Activated CD4-positive, alpha-beta T cell treated with anti-CD3 and anti-CD28 coated beads, Interleukin-2, amount 50 U/mL, for 48 hours (primary cell): Measurements from ENCODE around the gene LDLRAD3.
"Not testable (repeated sequence)": the region's sequence is repeated elsewhere in the genome, so short reads cannot be mapped to it uniquely, and the experiment has no call there.

Source experiments
- DNase-seq, 2 experiments: peaks; one replicate each; pipeline ENCODE4 v3.0.0-alpha.2; 2020

The LDLRAD3 gene

DNA sequence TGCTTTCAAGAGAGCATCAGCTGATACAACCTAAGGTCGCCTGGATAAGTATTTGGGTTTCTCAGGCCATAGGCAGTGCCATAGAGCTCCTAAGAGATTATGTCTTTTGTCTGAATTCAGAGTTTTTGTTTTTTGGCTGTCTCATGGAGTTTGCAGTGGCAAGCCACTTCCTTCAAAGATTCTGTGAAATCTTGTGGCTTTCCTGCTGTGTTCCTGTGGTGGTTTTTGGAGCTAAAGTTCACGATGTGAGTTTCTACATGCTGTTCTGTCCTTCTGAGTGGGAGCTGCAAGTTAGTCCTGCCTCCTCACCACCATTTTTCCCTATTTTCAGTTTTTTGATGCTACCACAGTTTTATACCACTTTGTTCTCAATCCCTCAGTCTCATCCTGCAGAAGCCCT, 234.0 kb downstream of the LDLRAD3 start:
- no peak for DNase-seq

DNA sequence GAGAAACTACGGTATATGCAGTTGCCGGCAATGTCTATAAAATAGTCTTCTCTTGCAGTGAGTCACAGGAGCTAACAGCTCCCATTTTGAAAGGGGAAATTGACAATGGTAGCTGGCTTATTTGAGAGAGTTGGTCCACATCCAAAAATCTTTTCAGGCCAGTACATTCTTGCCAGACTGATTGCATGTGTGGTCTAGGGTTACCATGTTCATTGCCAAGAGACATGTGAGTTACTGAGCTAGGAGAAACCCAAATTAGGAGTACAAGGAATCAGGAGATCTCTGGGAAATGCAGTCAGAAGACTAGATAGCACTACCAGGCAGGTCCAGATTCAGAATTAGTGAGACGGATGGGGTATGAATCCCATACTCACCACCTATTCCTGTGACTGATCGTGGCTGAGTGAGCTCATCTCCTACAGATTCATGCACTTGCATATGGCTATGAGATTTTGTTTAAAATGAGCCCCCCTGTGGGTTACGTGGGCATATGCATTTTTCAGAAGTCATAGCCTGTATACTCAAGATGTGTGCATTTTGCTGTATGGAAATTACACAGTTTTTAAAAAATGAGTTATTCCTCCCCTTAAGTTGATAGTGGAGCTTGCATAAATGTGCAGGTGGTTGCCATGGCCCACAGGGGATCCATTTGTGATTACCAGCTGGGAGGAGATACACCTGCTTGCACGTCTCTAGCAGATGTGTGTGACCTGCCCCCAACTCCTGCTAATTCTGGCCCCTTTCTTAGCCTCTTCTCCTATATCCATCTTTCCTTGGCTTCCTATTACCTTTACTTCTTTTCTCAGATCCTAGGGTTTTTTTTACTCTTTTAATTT, 242.7 kb downstream of the LDLRAD3 start:
- DNase-seq = no peak

DNA sequence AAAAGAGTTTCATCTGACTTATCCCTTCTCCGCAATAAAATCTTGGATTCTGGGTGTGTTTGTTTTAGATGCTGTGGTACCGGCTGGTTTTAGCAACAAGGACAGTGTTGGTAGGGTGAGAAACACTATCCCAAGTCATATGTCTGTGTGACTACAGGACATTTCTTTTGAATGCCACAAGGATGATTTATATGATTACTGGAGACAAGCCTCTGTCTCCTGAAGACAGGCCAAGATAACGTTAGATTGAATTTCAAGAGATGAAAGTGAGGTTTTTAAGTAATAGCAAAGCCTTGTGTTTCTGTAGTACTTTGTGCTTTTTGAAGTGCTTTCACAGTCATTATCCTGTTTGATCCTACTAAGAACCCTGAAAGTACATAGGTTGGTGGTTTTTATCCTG, 243.8 kb downstream of the LDLRAD3 start:
- DNase-seq = no peak

DNA sequence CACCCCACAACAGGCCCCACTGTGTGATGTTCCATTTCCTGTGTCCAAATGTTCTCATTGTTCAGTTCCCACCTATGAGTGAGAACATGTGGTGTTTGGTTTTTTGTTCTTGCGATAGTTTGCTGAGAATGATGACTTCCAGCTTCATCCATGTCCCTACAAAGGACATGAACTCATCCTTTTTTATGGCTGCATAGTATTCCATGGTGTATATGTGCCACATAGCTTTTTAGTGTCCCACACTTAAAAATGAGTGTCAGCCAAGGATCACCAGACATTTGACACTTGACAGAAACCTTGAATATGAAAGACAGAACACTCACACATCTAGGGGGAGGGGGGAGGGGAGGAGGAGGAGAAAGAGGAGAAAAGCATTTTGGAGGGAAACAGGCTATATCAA, 245.9 kb downstream of the LDLRAD3 start:
- DNase-seq = not testable (repeated sequence)

DNA sequence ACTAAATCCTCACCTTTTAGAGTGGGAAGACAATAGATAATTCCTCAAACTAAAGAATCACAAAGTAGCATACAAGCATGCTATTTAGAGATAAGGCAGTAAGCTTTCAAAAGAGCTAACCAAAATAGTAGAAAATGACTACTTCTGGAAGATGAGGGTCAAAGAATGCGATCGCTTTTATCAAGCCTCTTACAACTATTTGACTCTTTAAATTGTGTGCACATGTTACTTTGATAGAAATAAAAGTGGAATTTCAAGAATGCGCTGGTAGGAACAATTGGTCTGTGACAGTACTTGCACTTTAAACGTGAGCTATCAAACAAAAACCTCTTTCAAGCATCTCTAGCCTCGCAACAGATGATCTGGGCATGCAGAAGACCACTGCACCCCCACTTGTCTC, 248.1 kb downstream of the LDLRAD3 start:
- no peak for DNase-seq

DNA sequence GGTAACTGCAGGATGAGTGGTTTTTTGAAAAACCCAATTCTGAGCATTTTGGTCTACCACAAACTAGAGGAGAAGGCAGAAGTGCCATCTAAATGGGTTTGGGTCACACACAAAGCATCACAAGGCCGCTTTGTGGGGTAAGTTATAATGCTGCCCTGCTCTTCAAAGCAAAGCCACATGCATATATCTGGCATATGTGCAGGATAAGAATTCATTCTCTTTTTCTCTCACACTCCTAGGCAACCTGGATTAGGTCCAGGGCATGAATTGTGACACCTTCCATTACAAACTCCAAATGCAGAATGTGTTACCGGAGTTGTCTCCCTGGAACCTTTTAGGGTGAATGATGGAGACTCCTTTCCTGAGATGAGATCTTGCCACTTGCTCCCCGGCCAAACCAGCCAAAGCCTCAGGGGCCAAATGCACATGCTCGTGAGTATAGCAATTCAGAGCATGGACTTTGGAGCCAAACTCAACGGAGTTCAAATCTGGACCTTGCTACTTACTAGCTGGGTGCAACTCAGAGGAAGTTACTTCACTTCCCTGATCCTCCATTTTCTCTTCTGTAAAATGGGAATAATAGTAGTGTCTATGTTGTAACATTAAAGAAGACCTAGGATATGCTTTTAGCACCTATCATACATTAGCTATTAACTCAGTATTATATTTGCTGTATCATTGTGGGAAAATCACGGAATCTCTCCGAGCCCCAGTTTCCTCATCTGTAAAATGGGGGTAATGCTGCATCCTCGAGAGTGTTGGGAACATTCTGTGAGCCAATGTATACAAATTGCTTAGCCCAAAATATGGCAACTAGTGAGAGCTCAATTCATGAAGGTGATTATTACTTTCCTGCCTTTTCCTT, 248.8 kb downstream of the LDLRAD3 start:
- DNase-seq = no peak

DNA sequence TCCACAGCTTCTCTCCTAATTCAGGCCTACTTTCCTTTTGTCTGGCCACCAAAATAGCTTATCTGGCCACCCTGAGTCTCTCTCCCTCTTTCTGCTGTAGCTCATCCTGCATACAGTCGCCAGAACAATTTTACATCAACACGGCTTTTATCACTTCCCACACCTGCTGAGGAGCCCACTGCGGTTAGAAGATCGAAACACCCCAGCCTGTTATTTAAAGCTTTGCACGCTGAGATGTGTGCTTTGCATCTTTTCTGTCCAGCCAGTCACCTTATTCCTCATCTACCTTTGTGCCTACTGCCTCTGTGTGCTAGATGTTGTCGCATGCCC, 249.4 kb downstream of the LDLRAD3 start:
- no peak for DNase-seq

DNA sequence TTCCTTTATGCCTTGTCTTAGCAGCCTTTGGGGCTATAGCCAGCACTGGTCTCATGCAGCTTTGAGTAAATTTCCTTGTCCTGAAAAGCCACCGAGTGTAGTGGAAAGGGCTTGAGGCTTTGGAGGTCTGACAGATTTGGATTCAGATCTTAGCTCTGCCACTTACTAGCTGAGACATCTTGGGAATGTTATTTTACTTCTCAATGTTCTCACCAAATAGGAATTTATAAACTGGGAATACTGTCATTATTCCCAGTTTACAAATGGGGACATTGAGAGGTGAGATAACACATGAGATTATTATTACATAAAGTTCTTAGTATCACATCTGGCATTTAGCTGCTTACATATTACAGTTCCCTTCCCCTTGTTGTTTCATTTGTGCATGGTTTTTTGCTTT, 249.9 kb downstream of the LDLRAD3 start:
- no peak for DNase-seq

DNA sequence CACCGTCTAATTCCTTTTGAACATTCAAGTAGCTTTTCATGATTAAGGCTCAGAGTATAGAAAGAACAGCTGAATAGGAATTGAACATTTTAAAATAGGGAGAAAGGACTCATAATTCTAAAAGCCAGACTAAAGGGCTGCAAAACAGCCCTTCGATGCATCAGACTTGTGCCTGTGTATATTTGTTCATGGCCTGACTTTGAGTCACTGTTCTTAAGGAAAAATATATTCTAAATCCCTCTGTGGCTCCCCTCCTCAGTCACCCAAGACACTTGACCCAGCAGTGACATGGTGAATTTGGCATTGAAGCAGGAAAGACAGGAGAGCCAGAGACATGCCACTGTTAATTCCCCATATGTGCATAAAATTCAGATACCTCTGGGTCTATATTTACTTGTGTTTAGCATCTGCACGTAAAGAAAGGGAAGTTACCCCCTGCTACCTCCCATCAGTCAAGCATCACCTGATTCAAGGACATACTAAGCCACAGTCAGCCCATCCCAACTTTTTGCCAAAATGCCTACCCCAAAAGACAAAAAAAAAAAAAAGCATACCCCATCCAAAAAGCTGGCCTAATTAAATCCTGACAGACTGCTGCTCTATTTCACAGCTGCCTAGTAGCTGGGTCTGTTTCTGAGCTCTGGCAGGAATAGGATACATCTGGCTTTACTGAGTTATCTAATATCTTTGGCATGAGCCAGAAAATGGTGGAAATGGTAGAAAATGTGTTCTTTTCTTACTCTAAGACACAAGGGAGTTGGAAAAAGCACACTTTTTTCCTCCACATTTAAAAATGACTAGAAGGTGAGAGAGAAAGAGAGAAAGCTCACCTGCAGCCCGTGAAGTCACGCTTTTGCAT, 251.9 kb downstream of the LDLRAD3 start:
- DNase-seq = no peak

DNA sequence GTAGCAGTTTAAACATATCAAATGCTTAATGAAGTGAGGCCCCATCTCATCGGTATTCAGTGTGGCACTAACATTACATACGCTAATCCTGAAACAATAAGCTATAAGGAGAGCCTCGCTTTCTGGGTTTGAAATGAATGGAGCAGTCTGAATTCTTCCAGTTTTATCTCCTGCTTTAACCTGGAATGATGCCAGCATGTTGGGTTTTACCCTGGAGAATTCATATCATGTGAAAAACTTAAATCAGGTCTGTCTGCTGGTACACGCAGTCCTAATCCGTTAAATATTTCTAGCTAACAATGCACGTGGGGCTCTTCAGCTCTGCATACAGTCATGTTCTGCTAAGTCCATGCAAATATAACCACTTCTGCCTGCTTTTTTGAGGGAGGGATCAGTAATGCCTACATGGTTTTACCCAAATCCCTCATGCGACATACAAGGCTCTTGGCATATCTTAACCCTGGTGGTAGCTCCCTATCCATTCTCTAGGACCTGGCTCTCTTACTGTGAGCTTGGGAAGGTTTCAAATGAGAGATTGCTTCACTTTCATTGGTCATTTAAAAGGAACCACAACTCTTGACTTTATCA, 252.6 kb downstream of the LDLRAD3 start:
- DNase-seq = no peak

DNA sequence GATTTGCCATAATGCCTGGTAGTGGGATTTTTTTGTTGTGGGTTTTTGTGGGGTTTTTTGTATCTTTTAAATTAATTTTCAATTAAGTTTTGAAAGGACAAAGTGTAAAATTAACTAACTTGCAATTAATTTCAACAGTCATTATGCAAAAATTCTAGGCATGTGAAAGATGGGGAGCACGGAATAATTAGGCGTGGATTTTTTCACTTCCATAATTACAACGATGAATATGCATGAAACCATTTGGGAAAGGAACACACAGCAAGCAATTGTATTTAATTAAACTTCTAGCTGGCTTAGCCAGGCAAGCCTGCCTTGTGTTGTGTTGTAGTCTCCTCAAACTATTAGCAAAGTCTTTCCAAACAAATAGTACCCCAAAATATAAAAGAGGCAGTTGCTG, 257.5 kb downstream of the LDLRAD3 start:
- no peak for DNase-seq

DNA sequence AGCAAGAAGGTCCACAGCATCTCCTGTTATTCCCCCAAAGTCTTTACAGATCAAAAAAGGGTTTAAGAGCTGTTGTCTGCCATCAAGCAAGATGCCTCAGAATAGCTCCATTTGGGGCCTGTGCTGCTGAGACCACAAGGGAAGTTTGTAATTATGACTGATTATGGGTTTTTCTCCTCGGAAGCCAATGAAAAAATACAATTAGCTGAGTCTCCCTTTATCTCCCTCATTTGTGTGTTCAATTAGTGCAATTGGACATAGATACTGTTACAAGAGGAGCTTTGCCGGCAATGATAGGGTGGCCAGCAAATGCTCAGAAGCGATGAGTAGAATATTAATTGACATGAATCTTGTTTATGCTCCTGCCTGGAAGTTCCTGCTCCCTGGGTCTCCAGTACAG, 261.7 kb downstream of the LDLRAD3 start:
- DNase-seq = no peak

DNA sequence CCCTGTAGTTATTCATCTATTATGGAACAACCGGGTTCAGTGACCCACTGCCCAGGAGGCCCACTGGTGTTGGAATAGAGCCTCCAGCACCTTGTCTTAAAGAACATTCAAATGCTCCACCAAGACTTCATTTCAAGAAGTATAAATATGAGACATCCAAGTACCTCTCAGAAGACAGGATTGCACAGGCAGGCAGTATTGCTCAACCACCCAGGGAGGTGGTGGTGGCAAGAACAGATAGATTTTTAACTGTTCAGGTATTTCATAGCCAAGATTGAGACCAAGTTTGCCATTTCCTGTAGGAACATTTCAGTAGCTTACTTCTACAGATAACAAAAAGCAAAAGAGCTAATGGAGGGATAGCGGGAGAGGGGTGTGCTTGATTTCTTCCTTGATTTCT, 266.7 kb downstream of the LDLRAD3 start:
- no peak for DNase-seq

DNA sequence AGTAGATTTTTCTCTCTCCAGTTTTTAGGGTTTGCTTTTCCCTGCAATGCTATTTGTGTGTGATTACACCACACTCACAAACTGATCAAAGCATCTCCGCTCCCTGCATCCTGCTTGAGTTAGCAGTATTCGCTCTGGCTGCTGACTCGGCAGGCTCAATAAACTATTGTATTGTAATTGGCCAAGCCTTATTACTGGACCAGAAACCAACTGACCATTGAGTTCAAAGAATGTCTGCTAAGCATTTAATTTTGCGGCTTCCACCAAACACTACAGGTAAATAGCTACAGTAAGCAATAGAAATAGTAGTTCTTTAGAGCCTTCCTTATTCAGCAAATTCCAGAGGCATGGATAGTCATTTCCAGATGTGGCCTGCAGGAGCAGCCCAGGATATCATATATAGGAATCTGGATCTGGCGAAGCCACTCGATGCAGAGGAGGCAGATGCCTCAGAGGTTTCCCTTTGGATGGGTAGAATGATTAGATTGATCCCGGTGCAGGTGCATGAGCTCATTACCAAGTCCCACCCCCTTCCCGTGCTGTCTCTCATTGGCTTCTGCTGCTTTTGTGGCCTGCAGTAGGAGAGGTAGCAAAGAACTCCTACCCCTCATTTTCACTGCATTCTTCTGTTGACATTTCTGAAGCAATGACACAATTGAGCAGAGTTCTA, 268.0 kb downstream of the LDLRAD3 start:
- DNase-seq = no peak

DNA sequence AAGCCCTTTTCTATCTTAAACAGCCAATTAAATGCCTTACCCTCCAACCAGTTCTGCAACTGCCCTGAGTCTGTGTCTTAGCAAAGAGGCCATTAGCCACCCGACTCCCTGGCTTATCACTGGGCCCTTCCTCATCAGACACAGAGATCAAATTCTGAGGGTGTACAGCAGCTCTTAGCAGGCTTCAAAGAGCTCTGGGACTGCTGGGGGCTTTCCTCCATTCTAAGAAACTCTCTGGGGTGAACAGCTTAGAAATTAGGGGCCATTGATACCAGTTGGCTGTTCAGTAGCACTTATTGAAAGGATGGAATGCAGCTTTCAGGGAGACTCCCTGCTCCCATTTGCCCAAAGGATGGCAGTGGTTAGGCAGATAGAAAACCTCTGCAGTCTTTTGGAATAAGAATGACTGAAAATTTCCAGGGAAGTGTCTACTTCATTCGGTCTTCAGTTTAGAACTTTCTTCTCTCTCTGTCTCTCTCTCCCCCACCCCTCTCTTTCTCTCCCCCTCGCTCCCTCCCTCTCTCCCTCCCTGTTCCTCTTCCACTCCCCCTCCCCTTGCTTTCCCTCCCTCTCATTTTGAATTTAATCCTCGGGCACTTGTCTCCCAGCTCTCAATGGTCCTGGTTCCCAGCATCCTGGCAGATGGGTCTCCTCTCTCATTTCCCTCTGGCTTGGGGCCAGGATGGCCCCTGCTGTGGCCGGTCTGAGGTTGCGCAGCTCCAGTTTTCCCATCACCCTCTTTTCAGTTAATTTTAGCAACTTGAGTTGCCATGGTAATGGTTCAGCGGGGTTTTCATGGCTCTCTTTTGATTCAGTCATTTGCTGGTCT, 268.9 kb downstream of the LDLRAD3 start:
- DNase-seq = no peak

DNA sequence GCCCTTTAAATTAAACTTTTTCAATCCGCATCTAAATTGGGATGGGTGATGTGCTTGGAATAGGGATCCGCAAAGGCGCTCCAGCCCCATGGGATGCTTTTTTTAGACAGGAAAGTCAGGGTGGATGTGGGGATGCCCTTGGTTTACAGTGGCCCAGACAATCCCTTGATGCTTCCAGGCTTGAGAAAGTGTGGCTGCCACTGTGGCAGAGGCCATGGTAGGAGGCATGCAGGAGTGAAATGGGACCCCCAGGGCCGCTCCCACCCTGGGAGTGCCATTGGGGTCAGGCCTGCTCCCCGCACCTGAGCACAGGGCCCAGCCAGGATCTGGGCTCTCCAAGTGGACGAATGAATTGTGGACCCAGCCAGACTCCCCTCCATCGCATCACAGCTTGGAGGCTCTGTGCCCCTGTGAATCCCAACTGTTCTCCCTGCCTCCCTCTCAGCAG, 269.6 kb downstream of the LDLRAD3 start:
- no peak for DNase-seq

DNA sequence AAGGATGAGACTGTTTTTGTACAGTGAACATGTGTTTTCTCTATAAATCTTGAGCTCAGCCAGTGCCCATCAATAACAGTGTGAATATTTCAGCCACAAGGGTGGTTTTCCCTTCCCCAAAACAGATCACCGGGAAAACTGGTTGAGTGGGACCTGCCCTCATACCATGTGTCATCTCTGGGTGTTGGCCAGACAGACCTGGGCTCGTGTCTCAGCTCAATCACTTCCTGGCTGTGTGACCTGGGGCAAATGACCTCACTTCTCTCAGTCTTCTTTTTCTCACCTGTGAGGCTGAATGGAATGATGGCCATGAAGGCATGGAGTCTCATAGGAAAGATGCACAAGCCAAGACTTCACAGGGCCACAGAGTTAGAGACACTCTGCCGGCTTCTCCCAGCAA, 270.6 kb downstream of the LDLRAD3 start:
- no peak for DNase-seq

DNA sequence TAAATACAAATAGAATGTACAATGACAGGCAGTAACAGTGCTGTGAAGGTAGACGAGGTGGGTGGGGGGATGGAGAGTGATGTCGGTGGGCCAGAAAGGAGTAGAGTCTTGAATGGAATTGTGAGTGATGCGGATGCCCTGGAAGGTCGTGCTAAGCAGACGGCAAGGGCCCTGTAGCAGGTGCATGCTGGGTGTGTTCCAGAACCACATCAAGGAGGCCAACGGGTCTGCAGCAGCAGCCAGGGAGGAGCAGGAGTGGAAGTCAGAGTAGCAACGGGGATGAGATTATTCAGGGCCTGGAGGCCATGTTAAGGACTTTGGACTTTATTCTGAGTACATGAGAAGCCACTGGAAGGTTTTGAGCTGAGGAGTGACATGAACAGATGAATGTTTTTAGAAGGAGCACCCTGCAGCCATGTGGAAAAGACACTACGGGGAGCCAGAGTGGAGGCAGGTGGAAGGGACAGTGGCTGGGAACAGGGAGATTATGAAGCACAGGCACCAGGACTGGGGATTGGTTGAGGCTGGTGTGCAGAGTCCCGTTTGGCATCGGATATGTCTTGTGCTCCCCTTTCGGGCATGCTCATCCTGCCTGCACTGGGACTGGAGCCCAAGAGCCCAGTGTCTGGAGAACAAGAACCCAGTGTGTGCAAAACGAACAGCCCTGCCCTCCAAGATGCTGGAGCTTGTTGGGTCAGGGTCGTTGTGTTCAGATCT, 271.3 kb downstream of the LDLRAD3 start:
- DNase-seq = no peak

DNA sequence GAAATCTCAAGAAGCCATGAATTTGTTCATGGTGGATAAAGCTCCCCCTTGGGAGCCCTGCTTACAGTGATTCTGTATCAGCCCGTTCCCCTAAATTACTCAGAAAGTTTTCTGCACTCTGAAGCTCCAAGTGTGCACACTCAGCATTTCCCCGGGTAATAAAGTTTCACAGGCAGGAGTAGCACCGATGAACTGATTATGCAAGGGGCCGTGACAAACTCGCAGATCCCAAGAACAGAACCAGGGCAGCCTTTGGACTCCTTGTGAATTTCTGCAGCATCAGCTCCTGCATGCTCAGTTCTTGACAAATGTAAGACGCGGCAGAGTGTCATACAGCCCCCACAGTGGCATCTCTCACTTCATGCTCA, 271.8 kb downstream of the LDLRAD3 start:
- no peak for DNase-seq

DNA sequence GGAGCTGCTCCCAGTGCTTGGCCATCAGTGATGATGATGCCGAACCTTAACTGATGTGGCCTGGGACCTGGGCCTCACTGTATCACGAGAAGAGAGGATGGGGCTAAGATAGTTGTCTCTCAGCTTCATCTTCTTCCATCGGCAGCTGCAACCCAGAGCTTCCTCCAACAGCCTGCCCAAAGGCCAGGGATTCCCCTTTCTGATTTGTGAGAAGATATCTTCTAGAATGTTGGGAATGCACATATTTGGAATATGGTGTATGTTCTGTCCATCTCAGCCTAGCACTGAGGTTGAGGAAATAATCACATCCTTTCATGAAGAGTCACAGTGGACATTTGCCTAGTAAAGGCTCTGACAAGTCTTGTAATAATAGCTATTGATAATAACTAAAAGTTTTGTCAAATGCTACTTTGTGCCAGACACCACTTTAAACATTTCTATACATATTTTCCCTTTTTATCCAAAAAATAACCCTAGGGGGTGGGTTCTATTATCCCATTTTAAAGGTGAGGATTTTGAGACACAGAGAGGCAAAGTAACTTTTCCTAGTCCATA, 272.3 kb downstream of the LDLRAD3 start:
- DNase-seq = no peak
